HCT116 (cell line): ENCODE measurements around the gene CD40LG. TPM values are rescaled to one million over a fixed set of nuclear protein-coding genes. Genes with fewer than 3 reads are reported as not detected.

Experiments used
- ATAC-seq: fragments of 200-7000 bp; cut with Tn5 transposase; 2 replicates; pipeline ENCODE4 v1.9.1; 2020; ENCODE audit warnings: mild to moderate bottlenecking, moderate library complexity
- BruUV-seq: library from RNA; stranded (reverse); fragments of 400-500 nt; replicated peaks from 2 replicates; lab custom pipeline; 2021; lab: Mats Ljungman, UMichigan
- CTCF ChIA-PET: fragments of 300-600 bp; sonication (Branson Sonifier 250); formaldehyde crosslinking; loops from one replicate; lab custom pipeline; 2021; ENCODE audit warnings: antibody characterized with exemption; lab: Charles Lee
- POLR2A ChIA-PET: fragments of 300-600, 350-600 bp; sonication (Branson Sonifier 250); formaldehyde crosslinking; loops from one replicate; lab custom pipeline; 2021; ENCODE audit warnings: antibody characterized with exemption; lab: Charles Lee
- RAD21 ChIA-PET, 2 experiments: fragments of 300-600 bp; sonication (Branson Sonifier 250); formaldehyde crosslinking; loops; one replicate each; lab custom pipeline; 2023; ENCODE audit warnings: low total read pairs in 2 of 2; ENCODE audit not compliant: uncharacterized antibody in 2 of 2, unreplicated experiment in 2 of 2, low non-redundant PET in 1 of 2; lab: Charles Lee
- DNase-seq: peaks from one replicate; pipeline ENCODE4 v3.0.0-alpha.2; 2010; ENCODE audit warnings: low read depth, low spot score
- H2AFZ ChIP-seq: fragments of 200-600 bp; shearing (Covaris generic), sonication (generic); 2 replicates; pipeline ENCODE4 v1.6.1; 2017; ENCODE audit warnings: low read depth, mixed run types, mixed read lengths, antibody characterized with exemption, low read length; ENCODE audit not compliant: poor library complexity, severe bottlenecking
- H3K27ac ChIP-seq: 2 replicates; pipeline ENCODE4 v1.5.1; 2012; ENCODE audit warnings: low read depth, low read length
- H3K27me3 ChIP-seq: fragments of 200-600 bp; sonication (generic); 2 replicates; pipeline ENCODE4 v1.6.1; 2016; ENCODE audit warnings: mixed run types, low read length, mixed read lengths; ENCODE audit not compliant: insufficient read depth
- H3K36me3 ChIP-seq, 2 experiments: fragments of 200-500 bp in 1 of 2; fragments of 200-600 bp in 1 of 2; sonication (Bioruptor generic) in 1 of 2; sonication (generic) in 1 of 2; 2 replicates each; pipeline versions ENCODE4 v1.5.1 to v1.6.1; 2014 to 2016; ENCODE audit warnings: low read length in 2 of 2, inconsistent platforms in 1 of 2, mixed read lengths in 1 of 2, mixed run types in 1 of 2; ENCODE audit not compliant: insufficient read depth in 2 of 2, control insufficient read depth in 1 of 2
- H3K4me1 ChIP-seq, 2 experiments: fragments of 200-600 bp in 1 of 2; sonication (generic) in 1 of 2; 2 replicates each; pipeline versions ENCODE4 v1.5.1 to v1.6.1; 2012 to 2017; ENCODE audit warnings: low read length in 2 of 2, inconsistent platforms in 1 of 2, mild to moderate bottlenecking in 1 of 2, mixed read lengths in 1 of 2, mixed run types in 1 of 2, moderate library complexity in 1 of 2; ENCODE audit not compliant: insufficient read depth in 2 of 2, control insufficient read depth in 1 of 2
- H3K4me2 ChIP-seq: fragments of 200-600 bp; sonication (generic); 2 replicates; pipeline ENCODE4 v1.6.1; 2017; ENCODE audit warnings: mixed run types, low read length, mixed read lengths
- H3K4me3 ChIP-seq, 2 experiments: fragments of 200-600 bp in 1 of 2; sonication (generic) in 1 of 2; replicated peaks in 1 of 2; 2 replicates each; pipeline ENCODE4 v1.5.1; 2011 to 2016; ENCODE audit warnings: low read length in 2 of 2, control low read depth in 1 of 2, low read depth in 1 of 2, mild to moderate bottlenecking in 1 of 2, mixed read lengths in 1 of 2, mixed run types in 1 of 2
- H3K79me2 ChIP-seq: fragments of 200-600 bp; sonication (generic); 2 replicates; pipeline ENCODE4 v1.6.1; 2017; ENCODE audit warnings: mild to moderate bottlenecking, mixed run types, low read length, moderate library complexity, mixed read lengths; ENCODE audit not compliant: insufficient read depth
- H3K9ac ChIP-seq: fragments of 200-600 bp; sonication (generic); 2 replicates; pipeline ENCODE4 v1.6.1; 2016; ENCODE audit warnings: low read length, mixed read lengths
- H3K9me2 ChIP-seq: fragments of 200-600 bp; sonication (generic), shearing (Covaris generic); 2 replicates; pipeline ENCODE4 v1.6.1; 2017; ENCODE audit warnings: mixed run types, mild to moderate bottlenecking, moderate library complexity; ENCODE audit not compliant: insufficient read depth
- H3K9me3 ChIP-seq, 2 experiments: fragments of 200-500 bp in 1 of 2; fragments of 200-600 bp in 1 of 2; sonication (Bioruptor generic) in 1 of 2; sonication (generic) in 1 of 2; 2 replicates each; pipeline ENCODE4 v1.6.1; 2014 to 2017; ENCODE audit warnings: low read length in 2 of 2, mixed read lengths in 2 of 2, inconsistent platforms in 1 of 2, low read depth in 1 of 2, mild to moderate bottlenecking in 1 of 2, mixed run types in 1 of 2, moderate library complexity in 1 of 2; ENCODE audit not compliant: control insufficient read depth in 1 of 2, insufficient read depth in 1 of 2
- H4K20me1 ChIP-seq: fragments of 200-600 bp; sonication (generic), shearing (Covaris generic); 2 replicates; pipeline ENCODE4 v1.6.1; 2017; ENCODE audit warnings: mixed run types, mild to moderate bottlenecking, moderate library complexity; ENCODE audit not compliant: insufficient read depth
- ATF3 ChIP-seq: IDR thresholded peaks from 2 replicates; pipeline ENCODE4 v1.6.1; 2012
- CBX3 ChIP-seq: IDR thresholded peaks from 2 replicates; pipeline ENCODE4 v1.6.1; 2012; ENCODE audit warnings: low read depth
- CEBPB ChIP-seq: IDR thresholded peaks from 2 replicates; pipeline ENCODE4 v1.6.1; 2012; ENCODE audit warnings: low read depth
- EGR1 ChIP-seq: IDR thresholded peaks from 2 replicates; pipeline ENCODE4 v1.6.1; 2012; ENCODE audit warnings: low read depth
- EZH2 ChIP-seq: fragments of 200-600 bp; sonication (generic); IDR thresholded peaks from 2 replicates; pipeline ENCODE4 v1.6.1; 2017; ENCODE audit warnings: antibody characterized with exemption, mixed run types
- JUND ChIP-seq: IDR thresholded peaks from 2 replicates; pipeline ENCODE4 v1.6.1; 2012
- POLR2A ChIP-seq: IDR thresholded peaks from 2 replicates; pipeline ENCODE4 v1.7.0; 2011; ENCODE audit warnings: borderline replicate concordance; ENCODE audit not compliant: insufficient read depth, insufficient read length; ENCODE audit errors: extremely low read depth
- POLR2AphosphoS5 ChIP-seq: IDR thresholded peaks from 2 replicates; pipeline ENCODE4 v1.6.1; 2011; ENCODE audit warnings: mild to moderate bottlenecking, low read depth, low read length, moderate library complexity
- RAD21 ChIP-seq: IDR thresholded peaks from 2 replicates; pipeline ENCODE4 v1.6.1; 2012; ENCODE audit warnings: low read depth, mild to moderate bottlenecking
- SIN3A ChIP-seq: IDR thresholded peaks from 2 replicates; pipeline ENCODE4 v1.6.1; 2012; ENCODE audit warnings: low read depth
- SP1 ChIP-seq: IDR thresholded peaks from 2 replicates; pipeline ENCODE4 v1.6.1; 2012; ENCODE audit warnings: low read depth
- SRF ChIP-seq: IDR thresholded peaks from 2 replicates; pipeline ENCODE4 v1.6.1; 2012; ENCODE audit warnings: low read depth
- TCF7L2 ChIP-seq: IDR thresholded peaks from 2 replicates; pipeline ENCODE4 v1.7.0; 2011; ENCODE audit warnings: borderline replicate concordance, inconsistent platforms; ENCODE audit not compliant: insufficient read depth, insufficient read length; ENCODE audit errors: extremely low read depth
- YY1 ChIP-seq: IDR thresholded peaks from 2 replicates; pipeline ENCODE4 v1.6.1; 2011; ENCODE audit warnings: low read length, low read depth, moderate library complexity, mild to moderate bottlenecking; ENCODE audit not compliant: insufficient replicate concordance; ENCODE audit errors: extremely low read depth
- ZFX ChIP-seq: fragments of 450-650 bp; IDR thresholded peaks from 2 replicates; pipeline ENCODE4 v1.6.1; 2017
- ZNF274 ChIP-seq: fragments of 200-500 bp; sonication (Bioruptor generic); IDR thresholded peaks from 2 replicates; pipeline ENCODE4 v1.6.1; 2014; ENCODE audit warnings: mild to moderate bottlenecking, low read depth, low read length, inconsistent platforms
- intact Hi-C: fragments of 100-400 bp; cut with micrococcal nuclease; formaldehyde crosslinking; loops from 2 replicates; pipeline ENCODE4 v1.10.0; 2022
- total RNA-seq: library from RNA; stranded (reverse); gene quantifications from one replicate; pipeline ENCODE4 v1.2.1, GENCODE V29; 2021; ENCODE audit not compliant: unreplicated experiment
- TF ChIP-seq, protein P1 (sequence below), 3 experiments: fragments of 200-600 bp in 1 of 3; sonication (generic) in 1 of 3; IDR thresholded peaks in 2 of 3; conservative IDR thresholded peaks in 1 of 3; 2 replicates each; pipeline ENCODE4 v1.5.1; 2012 to 2017; ENCODE audit warnings: low read depth in 2 of 3, low read length in 2 of 3, antibody characterized with exemption in 1 of 3, borderline replicate concordance in 1 of 3, control low read depth in 1 of 3, mild to moderate bottlenecking in 1 of 3, mixed read lengths in 1 of 3, mixed run types in 1 of 3, moderate library complexity in 1 of 3; ENCODE audit not compliant: insufficient read depth in 1 of 3
- TF ChIP-seq, protein P2 (sequence below): IDR thresholded peaks from 2 replicates; pipeline ENCODE4 v1.6.1; 2011; ENCODE audit warnings: mild to moderate bottlenecking, low read length, moderate library complexity; ENCODE audit not compliant: insufficient replicate concordance; ENCODE audit errors: extremely low read depth

CD40LG gene
- total RNA-seq, 1 experiment from 2014 or later, result not detected

GRCh38 chrX:136671006-136671610 is 23.1 kb downstream of the CD40LG start:
- Histone ChIP-seq H3K4me3 (no peak overlapping the region), H3K79me2 (no peaks in the 10 kb centered on the region), H3K27ac (no peak overlapping the region), H3K9me2 (no peaks in the 10 kb centered on the region), H3K4me1 (no peaks in the 10 kb centered on the region), H3K4me2 (no peak overlapping the region), H2AFZ (no peak overlapping the region), H3K36me3 (no peaks in the 10 kb centered on the region), H3K9me3 (no peaks in the 10 kb centered on the region), H4K20me1 (no peaks in the 10 kb centered on the region), H3K27me3 (no peaks in the 10 kb centered on the region), H3K9ac (no peak overlapping the region)
- RAD21 ChIA-PET, result no interaction called here
- ATAC-seq (no peak), DNase-seq (no peak)
- intact Hi-C loops, result no loop called here
- TF ChIP-seq SP1 (no peak), EZH2 (no peak), EGR1 (no peak), ATF3 (no peak), POLR2AphosphoS5 (no peak), JUND (no peak), SRF (no peak), ZFX (no peak), CBX3 (no peak), TCF7L2 (no peak), ZNF274 (no peak), CEBPB (no peak), POLR2A (no peak), RAD21 (no peak), YY1 (no peak), SIN3A (no peak)
- TF ChIP-seq, protein P1, sequence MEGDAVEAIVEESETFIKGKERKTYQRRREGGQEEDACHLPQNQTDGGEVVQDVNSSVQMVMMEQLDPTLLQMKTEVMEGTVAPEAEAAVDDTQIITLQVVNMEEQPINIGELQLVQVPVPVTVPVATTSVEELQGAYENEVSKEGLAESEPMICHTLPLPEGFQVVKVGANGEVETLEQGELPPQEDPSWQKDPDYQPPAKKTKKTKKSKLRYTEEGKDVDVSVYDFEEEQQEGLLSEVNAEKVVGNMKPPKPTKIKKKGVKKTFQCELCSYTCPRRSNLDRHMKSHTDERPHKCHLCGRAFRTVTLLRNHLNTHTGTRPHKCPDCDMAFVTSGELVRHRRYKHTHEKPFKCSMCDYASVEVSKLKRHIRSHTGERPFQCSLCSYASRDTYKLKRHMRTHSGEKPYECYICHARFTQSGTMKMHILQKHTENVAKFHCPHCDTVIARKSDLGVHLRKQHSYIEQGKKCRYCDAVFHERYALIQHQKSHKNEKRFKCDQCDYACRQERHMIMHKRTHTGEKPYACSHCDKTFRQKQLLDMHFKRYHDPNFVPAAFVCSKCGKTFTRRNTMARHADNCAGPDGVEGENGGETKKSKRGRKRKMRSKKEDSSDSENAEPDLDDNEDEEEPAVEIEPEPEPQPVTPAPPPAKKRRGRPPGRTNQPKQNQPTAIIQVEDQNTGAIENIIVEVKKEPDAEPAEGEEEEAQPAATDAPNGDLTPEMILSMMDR (IDR thresholded peaks at IDR 0.05 in 2 of 3, conservative IDR thresholded peaks at IDR 0.05 in 1 of 3; ENCODE audit: borderline replicate concordance in 1 of 3, insufficient read depth in 1 of 3, low read depth in 2 of 3, low read length in 2 of 3), result no peak
- TF ChIP-seq, protein P2, sequence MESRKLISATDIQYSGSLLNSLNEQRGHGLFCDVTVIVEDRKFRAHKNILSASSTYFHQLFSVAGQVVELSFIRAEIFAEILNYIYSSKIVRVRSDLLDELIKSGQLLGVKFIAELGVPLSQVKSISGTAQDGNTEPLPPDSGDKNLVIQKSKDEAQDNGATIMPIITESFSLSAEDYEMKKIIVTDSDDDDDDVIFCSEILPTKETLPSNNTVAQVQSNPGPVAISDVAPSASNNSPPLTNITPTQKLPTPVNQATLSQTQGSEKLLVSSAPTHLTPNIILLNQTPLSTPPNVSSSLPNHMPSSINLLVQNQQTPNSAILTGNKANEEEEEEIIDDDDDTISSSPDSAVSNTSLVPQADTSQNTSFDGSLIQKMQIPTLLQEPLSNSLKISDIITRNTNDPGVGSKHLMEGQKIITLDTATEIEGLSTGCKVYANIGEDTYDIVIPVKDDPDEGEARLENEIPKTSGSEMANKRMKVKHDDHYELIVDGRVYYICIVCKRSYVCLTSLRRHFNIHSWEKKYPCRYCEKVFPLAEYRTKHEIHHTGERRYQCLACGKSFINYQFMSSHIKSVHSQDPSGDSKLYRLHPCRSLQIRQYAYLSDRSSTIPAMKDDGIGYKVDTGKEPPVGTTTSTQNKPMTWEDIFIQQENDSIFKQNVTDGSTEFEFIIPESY, result no peak
- CTCF ChIA-PET, result no interaction called here
- POLR2A ChIA-PET, result no interaction called here
- no TSS peak for BruUV-seq
